PC-3 (cell line): ENCODE results near the gene EAF1. TPM values are rescaled to one million over a fixed set of nuclear protein-coding genes. Genes with fewer than 3 reads are reported as not detected.

Experiments used
- ATAC-seq: fragments of 200-7000 bp; cut with Tn5 transposase; 2 replicates; pipeline ENCODE4 v1.9.1; 2020; ENCODE audit warnings: mild to moderate bottlenecking, moderate library complexity
- BruUV-seq: library from RNA; stranded (reverse); fragments of 400-500 nt; replicated peaks from 2 replicates; lab custom pipeline; 2021; lab: Mats Ljungman, UMichigan
- CTCF ChIA-PET: fragments of 300-600 bp; sonication (Branson Sonifier 250); formaldehyde crosslinking; loops from one replicate; lab custom pipeline; 2022; ENCODE audit warnings: antibody characterized with exemption; lab: Charles Lee
- POLR2A ChIA-PET: fragments of 300-600 bp; sonication (Branson Sonifier 250); formaldehyde crosslinking; loops from one replicate; lab custom pipeline; 2022; ENCODE audit warnings: antibody characterized with exemption; ENCODE audit not compliant: unreplicated experiment; lab: Charles Lee
- DNase-seq: peaks from one replicate; pipeline ENCODE4 v3.0.0-alpha.2; 2015
- H2AFZ ChIP-seq: fragments of 300-600 bp; sonication (generic); 2 replicates; pipeline ENCODE4 v1.6.0; 2016; ENCODE audit warnings: antibody characterized with exemption, low read length
- H3F3A ChIP-seq: fragments of 300-600 bp; sonication (generic); one replicate; pipeline ENCODE4 v1.6.0; 2017; ENCODE audit warnings: antibody characterized with exemption, low read length, control low read depth, mild to moderate bottlenecking; ENCODE audit not compliant: unreplicated experiment
- H3K27ac ChIP-seq: fragments of 300-600 bp; sonication (generic); 2 replicates; pipeline ENCODE4 v1.5.1; 2016; ENCODE audit warnings: mild to moderate bottlenecking, low read length
- H3K27me3 ChIP-seq: fragments of 300-600 bp; sonication (generic); 2 replicates; pipeline ENCODE4 v1.6.1; 2016; ENCODE audit warnings: low read length, mixed read lengths
- H3K36me3 ChIP-seq: fragments of 300-600 bp; sonication (generic); 2 replicates; pipeline ENCODE4 v1.6.1; 2016; ENCODE audit warnings: low read depth, mixed run types, low read length, mixed read lengths
- H3K4me1 ChIP-seq: fragments of 300-600 bp; sonication (generic); 2 replicates; pipeline ENCODE4 v1.5.1; 2016; ENCODE audit warnings: low read length; ENCODE audit not compliant: insufficient read depth
- H3K4me2 ChIP-seq: fragments of 300-600 bp; sonication (generic); 2 replicates; pipeline ENCODE4 v1.6.0; 2016; ENCODE audit warnings: low read length
- H3K4me3 ChIP-seq: fragments of 300-600 bp; sonication (generic); 2 replicates; pipeline ENCODE4 v1.5.1; 2016; ENCODE audit warnings: mild to moderate bottlenecking, low read length, mixed read lengths
- H3K79me2 ChIP-seq: fragments of 300-600 bp; sonication (generic); 2 replicates; pipeline ENCODE4 v1.6.1; 2017; ENCODE audit warnings: low read length, mixed read lengths
- H3K9ac ChIP-seq: fragments of 300-600 bp; sonication (generic); 2 replicates; pipeline ENCODE4 v1.6.0; 2016; ENCODE audit warnings: mild to moderate bottlenecking, low read length
- H3K9me2 ChIP-seq: fragments of 300-600 bp; sonication (generic); replicated peaks from 2 replicates; pipeline ENCODE4 v1.6.1; 2016; ENCODE audit warnings: mixed run types, low read length, mixed read lengths
- H3K9me3 ChIP-seq: fragments of 300-600 bp; sonication (generic); 2 replicates; pipeline ENCODE4 v1.6.1; 2016; ENCODE audit warnings: low read length, mixed read lengths
- H4K20me1 ChIP-seq: fragments of 300-600 bp; sonication (generic); 2 replicates; pipeline ENCODE4 v1.6.1; 2016; ENCODE audit warnings: low read length, mixed read lengths
- CTCF ChIP-seq: fragments of 300-600 bp; sonication (generic); conservative IDR thresholded peaks from 2 replicates; pipeline ENCODE4 v1.5.1; 2017; ENCODE audit warnings: antibody characterized with exemption, low read depth, mild to moderate bottlenecking, low read length
- EZH2 ChIP-seq: fragments of 300-600 bp; sonication (generic); IDR thresholded peaks from one replicate; pipeline ENCODE4 v1.6.1; 2017; ENCODE audit warnings: antibody characterized with exemption, mild to moderate bottlenecking, low read length; ENCODE audit not compliant: unreplicated experiment
- EZH2phosphoT487 ChIP-seq: fragments of 300-600 bp; sonication (generic); IDR thresholded peaks from 2 replicates; pipeline ENCODE4 v1.6.1; 2018; ENCODE audit warnings: mild to moderate bottlenecking, antibody characterized with exemption, low read length, borderline replicate concordance
- intact Hi-C: fragments of 100-400 bp; cut with micrococcal nuclease; formaldehyde crosslinking; loops from 2 replicates; pipeline ENCODE4 v1.9.0; 2023
- total RNA-seq: library from RNA; depleted of rRNA; stranded (reverse); fragments of >200 nt; gene quantifications from 2 replicates; pipeline ENCODE4 v1.2.3, GENCODE V29; 2014

EAF1 gene
- total RNA-seq, 1 experiment from 2014 or later, result 35.3 TPM

- Histone ChIP-seq H3K9ac (no peak overlapping the region), H3K27me3 (no peaks in the 10 kb centered on the region), H3K36me3 (no peaks in the 10 kb centered on the region), H3K9me3 (no peaks in the 10 kb centered on the region), H3K4me2 (no peak overlapping the region), H4K20me1 (no peaks in the 10 kb centered on the region), H3K9me2 (no peaks in the 10 kb centered on the region), H3F3A (no peaks in the 10 kb centered on the region), H3K4me3 (no peak overlapping the region), H3K27ac (no peak overlapping the region), H3K4me1 (peaks cover 8% of the 10 kb centered on the region), H3K79me2 (no peaks in the 10 kb centered on the region), H2AFZ (no peak overlapping the region)
- intact Hi-C loops, result no loop called here
- ChIA-PET POLR2A (no interaction called here), CTCF (no interaction called here)
- BruUV-seq, result no TSS peak
- no peak for DNase-seq
- TF ChIP-seq EZH2phosphoT487, result no peak
- no peak for TF ChIP-seq EZH2
- no peak for TF ChIP-seq CTCF
- no peak for ATAC-seq
Measured at GRCh38 chr3:15399970-15400369, 27.4 kb upstream of the EAF1 start.

- Histone ChIP-seq H3K9me2 (no peaks in the 10 kb centered on the region), H3F3A (no peaks in the 10 kb centered on the region), H3K79me2 (no peaks in the 10 kb centered on the region), H2AFZ (no peak overlapping the region), H4K20me1 (no peaks in the 10 kb centered on the region), H3K9me3 (no peaks in the 10 kb centered on the region), H3K36me3 (no peaks in the 10 kb centered on the region), H3K4me2 (no peak overlapping the region), H3K27ac (no peak overlapping the region), H3K27me3 (no peaks in the 10 kb centered on the region), H3K9ac (no peak overlapping the region), H3K4me1 (peaks cover 8% of the 10 kb centered on the region), H3K4me3 (no peak overlapping the region)
- no TSS peak for BruUV-seq
- TF ChIP-seq EZH2, result no peak
- CTCF ChIA-PET, result no interaction called here
- no peak for DNase-seq
- intact Hi-C loops, result no loop called here
- ATAC-seq, result no peak
- POLR2A ChIA-PET, result no interaction called here
Measured at GRCh38 chr3:15401936-15402335, 25.5 kb upstream of the EAF1 start.

GRCh38 chr3:15403495-15403894 is 23.9 kb upstream of the EAF1 start:
- no peaks in the 10 kb centered on the region for H3K27me3 ChIP-seq
- H3K4me3 ChIP-seq, result no peak overlapping the region
- ATAC-seq, result no peak
- no peak overlapping the region for H2AFZ ChIP-seq
- intact Hi-C loops, result no loop called here
- no peak overlapping the region for H3K27ac ChIP-seq
- no peak for TF ChIP-seq CTCF
- TF ChIP-seq EZH2, result no peak
- no peak for TF ChIP-seq EZH2phosphoT487
- ChIA-PET POLR2A (no interaction called here), CTCF (no interaction called here)
- no peaks in the 10 kb centered on the region for H3F3A ChIP-seq
- H3K36me3 ChIP-seq, result no peaks in the 10 kb centered on the region
- no peaks in the 10 kb centered on the region for H3K79me2 ChIP-seq
- peaks cover 8% of the 10 kb centered on the region for H3K4me1 ChIP-seq
- no TSS peak for BruUV-seq
- no peak overlapping the region for H3K4me2 ChIP-seq
- no peak for DNase-seq
- no peaks in the 10 kb centered on the region for H4K20me1 ChIP-seq
- no peaks in the 10 kb centered on the region for H3K9me2 ChIP-seq
- no peaks in the 10 kb centered on the region for H3K9me3 ChIP-seq
- H3K9ac ChIP-seq, result no peak overlapping the region
